Transverse colon (tissue), 4 donors: ENCODE results near the gene ALDH7A1.

Experiments
- CTCF ChIP-seq, 5 experiments: fragments of 200-600 bp in 3 of 5; fragments of 450-650 bp in 2 of 5; sonication (generic) in 3 of 5; IDR thresholded peaks; 1 replicate in 2 of 5; 2 replicates in 3 of 5; pipeline ENCODE4 v1.5.1; 2016 to 2017; ENCODE audit warnings: antibody characterized with exemption in 5 of 5, inconsistent platforms in 3 of 5, mild to moderate bottlenecking in 2 of 5, moderate library complexity in 1 of 5
- EP300 ChIP-seq: sonication (generic); formaldehyde crosslinking; IDR thresholded peaks from one replicate; pipeline ENCODE4 v1.6.1; 2017; ENCODE audit warnings: antibody characterized with exemption, low read depth
- POLR2A ChIP-seq: fragments of 450-650 bp; IDR thresholded peaks from one replicate; pipeline ENCODE4 v1.6.1; 2016; ENCODE audit warnings: antibody characterized with exemption, mild to moderate bottlenecking, moderate library complexity
- POLR2AphosphoS5 ChIP-seq, 3 donors: sonication (generic); formaldehyde crosslinking; IDR thresholded peaks; one replicate each; pipeline ENCODE4 v1.6.1; 2016; ENCODE audit warnings: antibody characterized with exemption in 3 of 3

- TF ChIP-seq CTCF (IDR thresholded peaks at IDR 0.05) (peak in 4 of 5 experiments; percentile 20 to 36 (median 24)), POLR2A (no peak), EP300 (no peak), POLR2AphosphoS5 (IDR thresholded peaks at IDR 0.05) (no peak)
Observed at GRCh38 chr5:126492939-126493338, 102.1 kb downstream of the ALDH7A1 start.
